K562 (cell line): Measurements from ENCODE around the gene CACNB1. TPM values are rescaled to one million over a fixed set of nuclear protein-coding genes. Genes with fewer than 3 reads are reported as not detected.
A peak's percentile ranks its signal among the peaks of the same experiment; 100 is the strongest.

ENCODE experiments used
- ATAC-seq: fragments of 200-7000 bp; cut with Tn5 transposase; 3 replicates; pipeline ENCODE4 v1.9.1; 2020; ENCODE audit warnings: moderate library complexity
- BruUV-seq: library from RNA; stranded (reverse); fragments of 400-500 nt; replicated peaks from 2 replicates; lab custom pipeline; 2021; lab: Mats Ljungman, UMichigan
- CTCF ChIA-PET: fragments of 300-600 bp; formaldehyde crosslinking; extraction: SDS; loops from one replicate; lab custom pipeline; 2021; ENCODE audit warnings: low intra/inter-chr PET ratio; lab: Yijun Ruan, JAX
- POLR2A ChIA-PET: fragments of 300-600, 350-650 bp; sonication (Branson Sonifier 250); formaldehyde crosslinking; extraction: SDS; loops from one replicate; lab custom pipeline; 2021; ENCODE audit warnings: antibody characterized with exemption, inconsistent platforms; lab: Yijun Ruan, JAX
- DNase-seq, 4 experiments: peaks; one replicate each; pipeline versions ENCODE4 v3.0.0 to v3.0.0-alpha.2; 2011 to 2018; ENCODE audit warnings: low spot score in 3 of 4, mixed read lengths in 3 of 4; ENCODE audit errors: extremely low read depth in 1 of 4
- FAIRE-seq: peaks from 2 replicates; lab custom pipeline; 2011; peaks lifted over from hg19 to GRCh38; lab: Jason Lieb, UNC
- H2AFZ ChIP-seq: 2 replicates; pipeline ENCODE4 v1.6.0; 2011; ENCODE audit warnings: low read depth, low read length, control low read depth, inconsistent platforms
- H3K27ac ChIP-seq: fragments of 200-600 bp; 3 replicates; pipeline ENCODE4 v1.8.0; 2011; ENCODE audit warnings: low read depth, mild to moderate bottlenecking, control low read depth, inconsistent platforms, low read length, moderate library complexity, mixed read lengths; ENCODE audit errors: extremely low read depth
- H3K27me3 ChIP-seq, 2 experiments: fragments of 300-600 bp in 1 of 2; 2 replicates in 1 of 2; 3 replicates in 1 of 2; pipeline versions ENCODE4 v1.6.0 to v1.8.0; 2011; ENCODE audit warnings: inconsistent platforms in 2 of 2, low read length in 2 of 2, mild to moderate bottlenecking in 1 of 2, mixed read lengths in 1 of 2, moderate library complexity in 1 of 2; ENCODE audit not compliant: control insufficient read depth in 2 of 2, insufficient read depth in 2 of 2
- H3K36me3 ChIP-seq: fragments of 300-600 bp; 3 replicates; pipeline ENCODE4 v1.8.0; 2011; ENCODE audit warnings: mild to moderate bottlenecking, low read length, inconsistent platforms; ENCODE audit not compliant: control insufficient read depth, insufficient read depth
- H3K4me1 ChIP-seq, 2 experiments: fragments of 200-600 bp in 1 of 2; replicated peaks in 1 of 2; 2 replicates in 1 of 2; 3 replicates in 1 of 2; pipeline versions ENCODE4 v1.5.1 to v1.8.0; 2011; ENCODE audit warnings: inconsistent platforms in 2 of 2, low read length in 2 of 2, mild to moderate bottlenecking in 1 of 2, mixed read lengths in 1 of 2, moderate library complexity in 1 of 2; ENCODE audit not compliant: control insufficient read depth in 2 of 2, insufficient read depth in 2 of 2
- H3K4me2 ChIP-seq: 2 replicates; pipeline ENCODE4 v1.6.1; 2011; ENCODE audit warnings: low read length, control low read depth, inconsistent platforms, mixed read lengths; ENCODE audit not compliant: insufficient read depth
- H3K4me3 ChIP-seq: fragments of 200-600 bp; sonication (generic), shearing (Covaris generic); 2 replicates; pipeline ENCODE4 v1.5.1; 2016; ENCODE audit warnings: control low read depth, inconsistent platforms
- H3K79me2 ChIP-seq: fragments of 200-600 bp; 3 replicates; pipeline ENCODE4 v1.8.0; 2011; ENCODE audit warnings: low read length, inconsistent platforms; ENCODE audit not compliant: control insufficient read depth, insufficient read depth
- H3K9ac ChIP-seq, 2 experiments: 2 replicates each; pipeline versions ENCODE4 v1.6.0 to v1.6.1; 2011; ENCODE audit warnings: low read depth in 2 of 2, low read length in 2 of 2, control low read depth in 1 of 2, inconsistent platforms in 1 of 2, mild to moderate bottlenecking in 1 of 2, mixed read lengths in 1 of 2; ENCODE audit not compliant: insufficient read depth in 1 of 2
- H3K9me1 ChIP-seq: one replicate; pipeline ENCODE4 v1.6.0; 2011; ENCODE audit warnings: inconsistent platforms, mild to moderate bottlenecking, low read length, moderate library complexity; ENCODE audit not compliant: control insufficient read depth, insufficient read depth
- H3K9me3 ChIP-seq: replicated peaks from 2 replicates; pipeline ENCODE4 v1.5.1; 2011; ENCODE audit warnings: low read depth, low read length, inconsistent platforms; ENCODE audit not compliant: control insufficient read depth, insufficient read depth
- H4K20me1 ChIP-seq: replicated peaks from 2 replicates; pipeline ENCODE4 v1.6.1; 2011; ENCODE audit warnings: low read length, inconsistent platforms, mixed read lengths; ENCODE audit not compliant: control insufficient read depth, insufficient read depth
- ATF1 ChIP-seq, 2 experiments: fragments of 450-650 bp in 1 of 2; IDR thresholded peaks; 2 replicates each; pipeline ENCODE4 v1.6.1; 2016; ENCODE audit warnings: missing compliant biosample characterization in 1 of 2, missing genetic modification characterization in 1 of 2
- CREM ChIP-seq: IDR thresholded peaks from 2 replicates; pipeline ENCODE4 v1.6.1; 2014; ENCODE audit warnings: antibody characterized with exemption, low read depth
- EGR1 ChIP-seq: fragments of 450-650 bp; conservative IDR thresholded peaks from 2 replicates; pipeline ENCODE4 v1.6.1; 2017; ENCODE audit warnings: mild to moderate bottlenecking
- MEF2A ChIP-seq: IDR thresholded peaks from 2 replicates; pipeline ENCODE4 v1.6.1; 2011; ENCODE audit warnings: low read depth, mild to moderate bottlenecking, low read length, moderate library complexity; ENCODE audit not compliant: control insufficient read depth
- SMAD1 ChIP-seq: fragments of 150-350 bp; IDR thresholded peaks from 2 replicates; pipeline ENCODE4 v1.6.1; 2014; ENCODE audit warnings: low read length, low read depth; ENCODE audit not compliant: partially characterized antibody
- TGIF2 ChIP-seq: sonication (generic); formaldehyde crosslinking; IDR thresholded peaks from 2 replicates; pipeline ENCODE4 v1.8.1; 2022; ENCODE audit warnings: mild to moderate bottlenecking, missing genetic modification reagents, moderate library complexity
- WGBS: fragments of 100-300 bp; shearing (Covaris generic); methylation state at CpG from one replicate; pipeline ENCODE4 v1.1.6; 2016; ENCODE audit warnings: low coverage, mixed read lengths; ENCODE audit not compliant: insufficient coverage; ENCODE audit errors: missing lambda C conversion rate; 5-methylcytosine and 5-hydroxymethylcytosine counted together
- in situ Hi-C: fragments of 300-500 bp; cut with MboI; formaldehyde crosslinking; loops from 4 replicates; pipeline ENCODE4 v1.15.0; 2018; ENCODE audit warnings: inconsistent platforms, mixed read lengths
- intact Hi-C: fragments of 100-400 bp; cut with micrococcal nuclease; formaldehyde crosslinking; loops from 2 replicates; pipeline ENCODE4 v1.14.2; 2022
- polyA plus RNA-seq, 8 experiments: library from polyadenylated mRNA; depleted of rRNA in 4 of 8; stranded (reverse) in 5 of 8; unstranded in 3 of 8; fragments of >200 nt; fragmentation: Nextera tagmentation in 2 of 8; fragmentation: Illumina TruSeq in 1 of 8; extraction: Ambion mirVana in 2 of 8; extraction: Trizol in 1 of 8; gene quantifications; 2 replicates each; pipeline versions ENCODE4 v1.2.1 to v1.2.3, GENCODE V29; 2011 to 2014; ENCODE audit warnings: inconsistent platforms in 1 of 8, missing spikeins in 1 of 8
- total RNA-seq, 7 experiments: library from RNA; depleted of rRNA in 6 of 7; stranded (reverse); fragments of >200 nt in 6 of 7; fragmentation: Illumina TruSeq in 2 of 7; extraction: Trizol in 2 of 7; gene quantifications; 2 replicates each; pipeline versions ENCODE4 v1.2.1 to v1.2.3, GENCODE V29; 2011 to 2021; ENCODE audit warnings: low replicate concordance in 1 of 7

Gene CACNB1
- total and polyA plus RNA-seq, 9 of the 15 experiments (the other 6 are each of a cell fraction or from before 2014, with no cell fraction given), result 0.08 to 7.4 (median 3.0) TPM

DNA sequence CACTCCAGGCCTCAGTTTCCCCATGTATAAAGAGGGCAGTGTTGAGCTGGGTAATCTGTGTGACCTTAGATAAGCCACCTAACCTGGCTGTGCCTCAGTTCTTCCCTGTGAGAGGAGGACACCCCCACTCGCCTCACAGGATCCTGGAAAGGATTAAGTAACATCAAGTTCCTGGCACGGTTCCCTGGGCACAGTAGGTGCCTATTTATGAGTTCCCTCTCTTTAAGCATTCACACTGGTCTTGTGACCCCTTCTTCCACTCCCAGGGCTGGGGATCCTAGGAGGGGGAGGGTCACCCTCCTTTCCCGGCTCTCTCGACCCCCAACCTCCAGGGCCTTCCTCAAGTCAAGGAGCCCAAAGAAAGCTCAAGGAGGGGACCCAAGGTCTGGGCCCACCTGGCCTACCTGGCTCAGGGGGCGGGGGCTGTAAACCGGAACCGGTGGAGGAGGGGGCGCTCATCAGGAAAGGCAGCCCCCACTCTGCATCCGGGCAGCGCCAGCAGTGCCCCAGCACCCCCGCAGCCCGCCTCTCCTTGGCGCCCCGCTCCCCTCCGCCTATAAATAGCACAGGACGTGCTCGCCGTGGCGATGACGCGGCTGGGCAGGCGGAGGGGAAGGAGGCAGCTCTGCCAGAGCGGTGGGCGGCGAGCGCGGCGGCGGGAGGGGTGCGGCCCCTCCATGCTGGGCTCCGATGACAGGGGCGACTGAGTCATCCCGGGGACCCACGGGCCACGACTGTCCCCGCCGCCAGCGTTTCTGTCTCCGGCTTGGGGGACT, 12.0 kb upstream of the CACNB1 start:
- intact Hi-C loops, result loop anchor here (5.0 kb wide), 3 partner anchors 143 to 408 kb away; no protein-coding TSS in a partner anchor
- ChIA-PET POLR2A (interaction anchor here (2.1 kb wide), 1 partner anchor 10 kb away, joined by 16 read pairs; the partner anchor contains the start of gene RPL19), CTCF (interaction anchor here (1.3 to 1.5 kb wide), 2 partner anchors 30 to 35 kb away, joined by 3 to 6 read pairs; no protein-coding TSS in a partner anchor)
- Histone ChIP-seq H3K9ac (peak overlapping the region in 1 of 2 experiments; percentile 74; a peak in 2 of 4 replicates), H3K27me3 (peaks cover 0 to 36% of the 10 kb centered on the region in 2 experiments; a peak in 2 of 5 replicates), H3K4me1 (peaks cover 0 to 32% of the 10 kb centered on the region in 2 experiments; a peak in 3 of 5 replicates), H4K20me1 (no peaks in the 10 kb centered on the region), H3K79me2 (no peaks in the 10 kb centered on the region), H3K4me3 (no peak overlapping the region), H3K36me3 (peaks cover 8% of the 10 kb centered on the region; the same call in 2 of the 3 replicates), H3K4me2 (no peak overlapping the region), H2AFZ (no peak overlapping the region), H3K9me1 (peaks cover 4% of the 10 kb centered on the region), H3K9me3 (no peaks in the 10 kb centered on the region), H3K27ac (no peak overlapping the region)
- WGBS, result 8% methylated on average over 37 of the region's 39 CpGs
- no TSS peak for BruUV-seq
- in situ Hi-C loops, result no loop called here
- no peak for TF ChIP-seq TGIF2
- no peak for TF ChIP-seq ATF1 (CRISPR knock-in tag; IDR thresholded peaks at IDR 0.05)
- TF ChIP-seq ATF1 (tag; IDR thresholded peaks at IDR 0.05), result 0 out of 2 replicates have a peak, but pooled peaks have one; percentile 11
- TF ChIP-seq CREM, result 0 out of 2 replicates have a peak, but pooled peaks have one; percentile 15
- peak; percentile 48; the same call in 1 of the 2 replicates for TF ChIP-seq MEF2A
- TF ChIP-seq SMAD1, result no peak
- TF ChIP-seq EGR1, result peak; percentile 58
- no peak for ATAC-seq
- peak in 3 of 4 experiments; percentile 6 to 41 (median 40) for DNase-seq
- no peak for FAIRE-seq
